ENCODE data around the gene GDPD5. TPM values are rescaled to one million over a fixed set of nuclear protein-coding genes. Genes with fewer than 3 reads are reported as not detected.

GDPD5 gene
- total RNA-seq, 1 donor from 2014 or later = 6.9 TPM

DNA sequence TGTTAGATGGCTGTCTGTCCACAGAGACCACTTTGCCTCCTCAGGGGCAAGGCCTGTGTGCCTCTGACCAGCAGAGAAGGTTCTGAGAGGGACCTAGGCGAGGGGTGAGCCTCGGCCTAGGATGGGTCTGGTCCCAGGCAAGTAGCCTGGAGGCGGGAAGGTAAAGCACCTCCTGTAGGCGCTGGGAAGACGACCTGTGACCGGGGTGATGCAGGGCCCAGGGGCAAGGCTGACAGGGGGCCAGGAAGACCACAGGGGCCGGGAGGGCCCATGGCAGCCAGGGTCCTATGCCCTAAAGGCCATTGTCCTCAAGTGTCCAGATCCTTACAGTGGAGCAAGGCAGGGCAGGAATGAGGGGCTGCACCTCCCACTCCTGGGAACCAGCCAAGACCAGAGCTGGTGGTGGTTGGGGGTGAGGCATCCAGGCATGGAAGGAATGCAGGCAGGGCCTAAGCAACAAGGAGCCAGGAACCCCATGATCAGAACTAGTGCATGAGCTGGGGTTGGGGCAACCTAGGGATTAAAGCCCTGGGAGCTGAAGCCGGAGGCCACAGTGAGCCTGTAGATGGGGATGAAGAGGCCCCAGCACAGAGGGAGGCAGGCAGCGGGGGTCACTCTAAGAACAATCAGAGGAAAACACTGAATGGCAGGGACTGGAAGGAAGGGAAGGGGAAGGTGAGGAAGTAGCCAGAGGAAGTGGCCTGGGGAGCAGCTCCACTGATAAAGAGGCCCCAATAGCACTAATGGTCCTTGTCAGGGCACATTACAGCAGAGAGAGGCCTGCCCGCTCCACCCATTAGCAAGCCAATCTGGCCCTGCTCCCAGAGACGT, 59.8 kb downstream of the GDPD5 start:
- intact Hi-C loops (cut with DNase I) = no loop called here
- no peak for DNase-seq (ENCODE audit: low spot score)

DNA sequence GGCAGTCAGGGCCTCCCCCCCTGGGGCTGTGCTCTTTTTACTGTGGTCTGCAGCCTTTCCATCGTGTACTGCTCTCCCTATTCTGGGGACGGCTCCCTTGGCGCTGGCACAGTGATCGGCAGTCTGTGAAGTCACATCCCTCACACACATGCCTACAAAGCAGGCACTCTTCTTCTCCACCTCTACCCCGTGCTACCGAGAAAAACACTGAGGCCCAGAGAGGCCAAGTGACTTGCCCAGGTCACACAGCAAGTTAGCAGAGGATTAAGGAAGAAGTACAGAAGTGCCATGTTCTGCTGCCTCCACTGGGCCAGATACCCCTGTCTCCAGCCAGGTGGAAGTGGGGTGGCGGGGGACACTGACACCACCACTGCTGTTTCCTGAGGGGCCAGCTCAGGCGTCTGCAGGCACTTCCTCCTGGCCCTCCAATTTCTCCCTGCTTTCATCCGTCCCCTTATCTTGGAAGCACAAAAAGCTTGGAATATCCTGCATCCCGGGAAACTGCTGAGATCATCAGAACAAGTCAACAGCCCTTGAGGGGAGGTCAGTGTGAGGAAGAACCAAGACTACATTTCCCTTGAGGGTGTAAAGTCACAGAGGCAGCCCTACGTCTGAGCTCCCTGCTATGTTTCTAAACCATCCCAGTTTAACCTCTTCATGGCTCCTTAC, 62.5 kb downstream of the GDPD5 start:
- intact Hi-C loops (cut with DNase I) = no loop called here

GRCh38 chr11:75462117-75462653, 63.6 kb downstream of the GDPD5 start:
- intact Hi-C loops (cut with DNase I) = no loop called here
- DNase-seq (ENCODE audit: low spot score) = no peak

More for the DNA sequence above, 62.5 kb downstream of the GDPD5 start:
- DNase-seq (ENCODE audit: low spot score) = no peak

GRCh38 chr11:75461151-75461550, 64.6 kb downstream of the GDPD5 start:
- intact Hi-C loops (cut with DNase I) = no loop called here
- DNase-seq (ENCODE audit: low spot score) = no peak

DNA sequence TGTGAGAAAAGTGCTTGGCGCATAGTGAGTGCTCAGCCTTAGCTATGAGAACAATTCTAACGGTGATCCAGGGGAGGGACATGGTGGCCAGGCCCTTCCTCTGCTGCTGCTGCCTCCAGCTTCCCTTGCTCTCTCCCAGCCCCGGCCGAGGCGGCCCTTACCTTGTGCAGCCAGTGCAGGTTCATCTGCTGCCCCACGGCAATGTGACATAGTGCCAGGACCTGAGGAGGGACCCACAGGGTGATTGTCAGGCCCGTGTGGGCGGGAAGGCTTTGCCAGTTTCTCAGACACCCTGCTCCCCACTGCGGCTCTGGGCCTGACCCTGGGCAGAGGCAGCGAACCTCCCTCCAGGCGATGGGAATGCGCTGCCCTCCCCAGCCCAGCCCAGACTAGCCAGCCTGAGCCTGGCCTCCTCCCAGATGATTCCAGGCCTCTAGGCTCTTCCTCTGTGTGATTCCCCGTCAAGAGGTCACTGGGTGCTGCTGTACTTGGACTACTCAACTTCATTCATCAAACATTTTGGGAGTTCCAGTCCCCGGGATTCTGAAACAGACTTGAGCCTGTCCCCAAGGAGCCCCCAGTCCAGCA, 69.1 kb downstream of the GDPD5 start:
- intact Hi-C loops (cut with DNase I) = no loop called here
- no peak for DNase-seq (ENCODE audit: low spot score)

- intact Hi-C loops (cut with DNase I) = no loop called here
These were observed 70.8 kb downstream of the GDPD5 start for GRCh38 chr11:75454987-75455386.

DNA sequence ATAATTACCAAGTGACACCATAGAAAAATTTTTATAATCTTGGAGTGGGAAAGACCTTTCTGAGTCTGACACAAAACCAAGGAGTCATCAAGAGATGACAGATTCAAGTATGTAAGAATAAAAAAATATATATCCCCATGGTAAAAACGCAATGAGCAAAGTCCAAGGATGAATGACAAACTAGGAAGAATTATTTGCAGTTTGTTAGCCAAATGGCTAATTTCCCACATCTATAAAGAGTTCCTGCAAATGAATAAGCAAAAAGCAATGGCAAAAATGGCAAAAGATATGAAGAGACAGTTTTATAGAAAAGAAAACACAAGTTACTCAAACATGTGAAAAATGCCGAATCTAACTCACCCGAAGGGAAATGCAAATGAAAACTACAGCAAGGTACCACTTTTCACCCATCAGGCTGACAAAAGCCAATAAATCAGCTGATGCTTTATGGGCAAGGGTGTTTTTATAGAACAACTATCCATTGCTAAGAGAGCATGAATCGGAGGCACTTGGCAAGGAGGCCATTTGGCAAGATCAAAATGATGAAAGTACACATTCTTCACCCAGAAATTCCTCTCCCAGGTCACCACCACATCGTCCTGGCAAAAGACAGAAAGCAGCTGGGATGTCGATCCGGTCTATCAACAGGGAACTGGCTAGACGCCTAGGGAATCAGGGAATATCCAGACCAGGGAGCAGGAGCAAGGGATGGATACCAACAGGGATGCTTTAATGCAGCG, 71.7 kb downstream of the GDPD5 start:
- no peak for DNase-seq (ENCODE audit: low spot score)
- intact Hi-C loops (cut with DNase I) = no loop called here

More at GRCh38 chr11:75454987-75455386, 70.8 kb downstream of the GDPD5 start:
- no peak for DNase-seq (ENCODE audit: low spot score)

DNA sequence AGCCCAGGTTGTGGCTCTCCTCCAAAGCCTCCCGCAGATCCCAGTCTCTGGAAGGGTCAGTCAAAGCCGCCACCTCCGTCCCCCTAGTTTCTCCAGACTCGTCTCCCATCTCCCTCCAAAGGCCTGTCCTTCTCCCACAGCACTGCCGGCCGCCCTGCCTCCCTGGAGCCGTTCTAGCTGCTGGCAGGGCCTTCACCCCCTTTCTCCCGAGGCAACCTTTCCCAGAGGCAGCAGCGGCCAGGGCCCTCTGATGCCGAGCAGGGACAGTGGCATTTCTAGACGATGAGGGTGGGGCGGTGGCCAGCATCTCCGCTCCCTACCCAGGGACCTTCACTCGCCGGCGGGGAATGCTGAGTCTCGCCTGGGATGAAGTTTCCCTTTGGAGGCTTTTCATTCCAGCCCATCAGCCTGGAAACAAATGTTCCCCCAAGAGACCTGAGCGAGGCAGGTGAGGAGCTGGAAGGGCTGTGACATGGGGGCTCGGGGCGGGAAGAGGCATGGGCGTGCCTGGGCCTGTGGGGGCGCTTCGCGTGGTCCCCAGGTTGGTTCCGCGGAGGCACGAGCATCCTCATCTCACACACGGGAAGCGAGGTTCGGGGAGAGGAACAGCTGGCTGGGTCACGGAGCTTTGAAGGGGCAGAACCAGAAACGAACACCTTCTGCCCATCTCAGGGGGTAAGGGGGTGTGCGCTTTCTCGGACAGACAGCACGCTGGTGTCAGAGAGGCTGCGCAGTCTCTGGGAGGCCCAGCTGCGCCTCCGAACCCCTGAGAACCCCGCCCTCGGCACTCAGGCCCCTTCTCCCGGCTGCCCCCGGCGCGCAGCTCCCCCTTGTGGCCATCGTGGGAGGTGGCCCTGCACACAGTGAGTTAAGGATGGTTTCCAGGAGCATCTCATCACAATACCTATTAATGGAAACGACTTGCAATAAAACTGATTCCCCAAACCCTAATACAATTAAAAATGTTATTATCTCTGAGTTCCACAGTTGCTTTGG, 74.6 kb downstream of the GDPD5 start:
- intact Hi-C loops (cut with DNase I) = no loop called here
- DNase-seq (ENCODE audit: low spot score) = no peak

GRCh38 chr11:75450236-75450635, 75.5 kb downstream of the GDPD5 start:
- intact Hi-C loops (cut with DNase I) = no loop called here

GRCh38 chr11:75449776-75450175, 76.0 kb downstream of the GDPD5 start:
- no peak for DNase-seq (ENCODE audit: low spot score)
- intact Hi-C loops (cut with DNase I) = loop anchor here (5.0 to 10.0 kb wide), 2 partner anchors 47 to 415 kb away; no protein-coding TSS in a partner anchor

More at GRCh38 chr11:75450236-75450635, 75.5 kb downstream of the GDPD5 start:
- DNase-seq (ENCODE audit: low spot score) = no peak

- no peak for DNase-seq (ENCODE audit: low spot score)
- intact Hi-C loops (cut with DNase I) = loop anchor here (5.0 to 10.0 kb wide), 2 partner anchors 47 to 416 kb away; no protein-coding TSS in a partner anchor
These were observed 76.5 kb downstream of the GDPD5 start for GRCh38 chr11:75449271-75449670.

DNA sequence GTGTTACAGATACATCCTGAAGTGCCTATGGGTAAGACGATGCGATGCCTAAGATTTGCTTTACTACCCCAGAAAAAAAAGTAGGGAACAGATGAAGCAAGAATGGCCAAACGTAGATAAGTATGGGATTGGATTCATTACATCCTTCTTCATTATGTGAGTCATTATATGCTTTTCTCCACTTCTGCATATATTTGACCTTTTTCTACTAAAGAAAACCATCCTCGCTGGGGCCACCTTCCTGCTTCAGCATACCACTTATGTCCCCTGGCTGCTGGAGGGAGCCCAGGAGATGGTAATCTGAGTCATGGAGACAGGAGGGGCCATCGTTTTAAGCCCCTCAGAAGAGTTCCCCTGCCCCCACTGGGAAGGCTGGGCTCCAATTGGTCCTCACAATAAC, 78.3 kb downstream of the GDPD5 start:
- DNase-seq (ENCODE audit: low spot score) = no peak
- intact Hi-C loops (cut with DNase I) = loop anchor here (2.0 to 10.0 kb wide), 3 partner anchors 45 to 417 kb away; no protein-coding TSS in a partner anchor

DNA sequence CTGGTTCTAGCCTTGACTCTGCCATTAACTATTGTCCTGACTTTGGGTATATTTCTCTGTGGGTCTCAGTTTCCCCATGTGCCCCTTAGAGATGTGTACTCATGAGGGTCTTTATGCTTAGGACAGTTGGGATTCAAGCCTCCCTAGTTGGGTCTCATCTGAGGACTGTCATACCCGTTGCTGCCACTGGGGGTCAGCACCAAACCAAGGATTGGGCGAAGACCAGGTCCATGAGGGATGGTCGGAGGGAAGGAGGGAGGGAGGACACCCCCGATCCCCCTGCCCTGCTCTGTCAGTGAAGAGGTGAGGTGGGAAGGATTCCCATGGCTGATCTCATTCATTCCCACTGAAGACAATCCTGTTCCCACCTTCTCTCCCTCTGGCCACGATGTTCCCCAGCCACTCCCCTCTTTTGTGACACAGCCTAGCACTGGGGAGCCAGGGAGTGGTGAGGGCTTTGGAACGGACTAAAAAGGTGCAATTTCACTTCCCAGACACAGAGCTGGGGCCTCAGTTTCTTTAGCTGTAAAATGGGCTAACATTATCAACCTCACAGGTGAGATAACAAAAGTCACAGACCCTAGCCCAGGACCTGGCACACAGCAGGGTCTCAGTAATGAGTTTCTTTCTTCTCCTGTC, 80.3 kb downstream of the GDPD5 start:
- DNase-seq (ENCODE audit: low spot score) = peak; percentile 85
- intact Hi-C loops (cut with DNase I) = loop anchor here (1.0 to 10.0 kb wide), 3 partner anchors 43 to 419 kb away; no protein-coding TSS in a partner anchor

- DNase-seq (ENCODE audit: low spot score) = no peak
- intact Hi-C loops (cut with DNase I) = loop anchor here (10.0 kb wide), 1 partner anchor 422 kb away; no protein-coding TSS in a partner anchor
These were observed 82.7 kb downstream of the GDPD5 start for GRCh38 chr11:75443043-75443442.

DNA sequence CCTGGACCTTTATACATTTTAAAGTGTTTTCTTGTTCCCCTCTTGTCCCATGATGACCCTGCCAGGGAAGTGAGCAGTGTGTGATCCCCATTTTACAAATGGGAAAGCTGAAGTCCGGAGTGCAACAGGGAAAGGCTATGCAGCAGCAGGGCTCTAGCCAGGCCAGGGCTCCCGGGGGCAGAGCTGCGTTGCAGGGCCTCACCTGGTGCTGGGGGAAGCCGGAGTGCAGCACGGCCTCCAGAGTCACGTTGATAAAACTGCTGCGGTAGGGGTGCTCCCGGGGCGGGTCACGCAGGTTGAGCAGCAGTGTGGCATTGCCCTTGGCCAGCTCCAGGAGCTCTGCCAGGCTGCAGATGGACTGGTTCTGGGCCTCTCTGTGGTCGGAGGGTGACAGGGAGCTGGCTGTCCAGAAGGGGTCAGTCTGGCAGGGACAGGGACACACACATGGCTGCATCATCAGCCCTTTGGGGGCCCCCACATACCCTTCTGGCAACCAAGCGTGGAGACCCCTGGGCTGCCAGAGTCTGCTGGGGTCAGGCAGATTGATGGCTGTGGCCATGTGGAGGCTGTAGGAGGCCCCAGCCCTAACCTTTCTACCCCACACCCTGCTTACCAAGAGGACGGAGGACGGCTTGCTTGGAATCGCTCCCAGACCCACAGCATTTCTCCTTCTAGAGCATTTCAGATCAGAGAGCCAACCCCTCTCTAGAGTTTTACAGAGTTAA, 83.4 kb downstream of the GDPD5 start:
- intact Hi-C loops (cut with DNase I) = loop anchor here (10.0 kb wide), 1 partner anchor 422 kb away; no protein-coding TSS in a partner anchor
- no peak for DNase-seq (ENCODE audit: low spot score)

DNA sequence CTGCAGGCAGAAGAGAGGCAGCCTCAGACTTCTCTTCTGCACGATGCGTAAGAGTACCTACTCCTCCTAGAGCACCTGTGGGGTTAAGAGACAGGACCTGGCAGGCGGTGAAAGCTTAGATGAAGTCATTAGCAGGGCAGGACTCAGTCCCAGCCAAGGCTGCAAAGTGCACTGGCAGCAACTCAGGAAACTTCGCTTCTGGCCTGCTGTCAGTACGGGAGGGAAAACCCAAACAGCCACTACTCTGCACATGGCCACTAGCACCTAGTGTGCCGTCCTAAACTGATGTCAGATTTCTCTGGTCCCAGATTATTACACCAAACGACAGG, 84.0 kb downstream of the GDPD5 start:
- intact Hi-C loops (cut with DNase I) = loop anchor here (10.0 kb wide), 1 partner anchor 423 kb away; no protein-coding TSS in a partner anchor
- DNase-seq (ENCODE audit: low spot score) = no peak

Measured in cardiac septum (tissue), 1 donor.